Loucy (cell line): ENCODE measurements around the gene PHF19.

Source experiments
- EZH2phosphoT487 ChIP-seq: fragments of 200-600 bp; IDR thresholded peaks from 2 replicates; pipeline ENCODE4 v1.6.1; 2018; ENCODE audit warnings: antibody characterized with exemption, mild to moderate bottlenecking, moderate library complexity, borderline replicate concordance
- TF ChIP-seq, protein P1 (sequence below): fragments of 200-600 bp; sonication (generic); conservative IDR thresholded peaks from 2 replicates; pipeline ENCODE4 v1.5.1; 2014; ENCODE audit warnings: mild to moderate bottlenecking, antibody characterized with exemption, low read length

GRCh38 chr9:120901755-120902568 lies 25.0 kb upstream of the PHF19 start:
- TF ChIP-seq, protein P1, sequence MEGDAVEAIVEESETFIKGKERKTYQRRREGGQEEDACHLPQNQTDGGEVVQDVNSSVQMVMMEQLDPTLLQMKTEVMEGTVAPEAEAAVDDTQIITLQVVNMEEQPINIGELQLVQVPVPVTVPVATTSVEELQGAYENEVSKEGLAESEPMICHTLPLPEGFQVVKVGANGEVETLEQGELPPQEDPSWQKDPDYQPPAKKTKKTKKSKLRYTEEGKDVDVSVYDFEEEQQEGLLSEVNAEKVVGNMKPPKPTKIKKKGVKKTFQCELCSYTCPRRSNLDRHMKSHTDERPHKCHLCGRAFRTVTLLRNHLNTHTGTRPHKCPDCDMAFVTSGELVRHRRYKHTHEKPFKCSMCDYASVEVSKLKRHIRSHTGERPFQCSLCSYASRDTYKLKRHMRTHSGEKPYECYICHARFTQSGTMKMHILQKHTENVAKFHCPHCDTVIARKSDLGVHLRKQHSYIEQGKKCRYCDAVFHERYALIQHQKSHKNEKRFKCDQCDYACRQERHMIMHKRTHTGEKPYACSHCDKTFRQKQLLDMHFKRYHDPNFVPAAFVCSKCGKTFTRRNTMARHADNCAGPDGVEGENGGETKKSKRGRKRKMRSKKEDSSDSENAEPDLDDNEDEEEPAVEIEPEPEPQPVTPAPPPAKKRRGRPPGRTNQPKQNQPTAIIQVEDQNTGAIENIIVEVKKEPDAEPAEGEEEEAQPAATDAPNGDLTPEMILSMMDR = no peak
- no peak for TF ChIP-seq EZH2phosphoT487
